ENCODE data around the gene TAF7L.

The TAF7L gene

DNA sequence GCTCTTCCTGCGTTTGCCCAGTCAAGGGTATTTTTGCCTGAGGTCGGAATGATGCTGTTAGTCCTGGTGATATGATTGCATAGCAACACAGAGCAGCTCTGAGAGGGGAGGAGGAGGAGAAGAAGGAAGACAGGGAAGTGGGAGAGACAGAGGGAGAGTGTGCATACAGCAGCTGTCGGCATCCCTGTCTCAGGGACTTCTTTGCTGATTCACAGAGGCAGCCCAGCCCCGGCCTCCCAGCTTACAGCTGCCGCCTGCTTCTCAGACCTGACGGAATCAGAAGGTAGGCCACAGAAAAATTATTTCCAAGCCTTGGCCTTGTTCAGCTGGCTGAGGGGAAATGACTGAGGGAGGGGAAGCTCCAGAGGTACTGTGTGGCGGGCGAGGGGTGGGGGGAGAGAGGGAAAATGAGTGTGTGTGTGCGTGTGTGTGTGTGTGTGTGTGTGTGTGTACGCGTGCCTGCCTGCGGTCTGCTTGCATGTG lies 71.2 kb downstream of the TAF7L start:
- DNase-seq = peak; percentile 8

DNA sequence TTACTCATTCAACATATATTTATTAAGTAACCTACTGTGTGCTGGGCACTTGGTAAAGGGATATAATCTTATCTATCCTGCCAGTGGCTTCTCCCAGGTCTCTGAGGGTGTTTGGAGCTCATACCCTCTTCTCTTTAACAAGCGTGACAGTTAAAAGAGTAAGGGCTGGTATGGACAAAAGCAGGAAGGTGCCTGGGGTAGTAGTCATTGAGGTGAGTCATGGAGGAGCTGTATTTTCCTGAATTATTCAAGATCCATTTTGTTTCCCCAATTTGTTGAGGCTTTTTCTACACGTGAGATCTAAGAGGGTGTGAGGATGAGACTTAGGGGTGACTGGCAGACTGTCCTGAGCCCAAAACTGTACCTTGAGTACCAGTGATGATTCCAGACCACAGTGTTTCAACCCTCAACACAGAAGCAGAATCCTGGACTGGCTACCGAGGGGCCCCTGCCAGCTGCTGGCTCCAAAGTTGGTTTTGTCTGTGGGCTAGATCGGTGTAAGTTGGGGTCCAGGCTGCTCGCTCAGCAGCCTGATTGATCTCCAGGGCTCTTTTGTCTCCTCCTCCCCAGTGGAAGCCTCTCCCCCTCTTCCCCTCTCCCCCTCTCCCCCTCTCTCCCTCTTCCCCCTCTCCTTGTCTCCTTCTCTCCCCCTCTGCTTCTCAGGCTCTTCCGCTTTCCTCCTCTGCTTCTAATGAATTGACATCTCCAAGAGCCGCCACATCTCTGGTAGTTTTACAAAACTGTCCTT lies 71.8 kb downstream of the TAF7L start, which contains the start of gene DRP2:
TSS of gene DRP2 (plus strand) at position 671 of the 748 bp plus-strand sequence. CDS start 11,862 bp downstream, outside the sequence.
- no peak for DNase-seq
